GM12872 (cell line): ENCODE results near the gene C3.

Experiments used
- TF ChIP-seq, protein P1 (sequence below): IDR thresholded peaks from 3 replicates; pipeline ENCODE4 v1.5.1; 2011; ENCODE audit warnings: low read depth, mild to moderate bottlenecking, low read length, moderate library complexity; ENCODE audit not compliant: insufficient read depth

The C3 gene

DNA sequence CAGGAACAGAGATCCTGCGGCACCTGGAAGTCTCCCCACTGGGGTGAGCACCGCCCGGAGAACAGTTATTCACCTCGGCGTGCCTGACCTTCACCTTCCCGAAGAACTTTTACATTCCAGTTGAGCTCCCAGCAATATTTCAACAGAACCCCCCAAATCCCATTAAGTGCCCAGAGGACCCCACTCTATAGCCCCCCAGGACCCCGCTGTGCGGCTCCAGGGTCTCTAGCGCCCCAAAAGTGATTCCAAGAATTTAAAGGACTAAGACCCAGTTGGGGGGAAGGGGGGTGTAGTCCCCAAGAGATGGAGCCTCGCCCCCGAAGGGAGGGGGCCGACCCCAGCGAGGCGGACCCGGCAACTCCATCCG is 16.4 kb upstream of the C3 start:
- TF ChIP-seq, protein P1, sequence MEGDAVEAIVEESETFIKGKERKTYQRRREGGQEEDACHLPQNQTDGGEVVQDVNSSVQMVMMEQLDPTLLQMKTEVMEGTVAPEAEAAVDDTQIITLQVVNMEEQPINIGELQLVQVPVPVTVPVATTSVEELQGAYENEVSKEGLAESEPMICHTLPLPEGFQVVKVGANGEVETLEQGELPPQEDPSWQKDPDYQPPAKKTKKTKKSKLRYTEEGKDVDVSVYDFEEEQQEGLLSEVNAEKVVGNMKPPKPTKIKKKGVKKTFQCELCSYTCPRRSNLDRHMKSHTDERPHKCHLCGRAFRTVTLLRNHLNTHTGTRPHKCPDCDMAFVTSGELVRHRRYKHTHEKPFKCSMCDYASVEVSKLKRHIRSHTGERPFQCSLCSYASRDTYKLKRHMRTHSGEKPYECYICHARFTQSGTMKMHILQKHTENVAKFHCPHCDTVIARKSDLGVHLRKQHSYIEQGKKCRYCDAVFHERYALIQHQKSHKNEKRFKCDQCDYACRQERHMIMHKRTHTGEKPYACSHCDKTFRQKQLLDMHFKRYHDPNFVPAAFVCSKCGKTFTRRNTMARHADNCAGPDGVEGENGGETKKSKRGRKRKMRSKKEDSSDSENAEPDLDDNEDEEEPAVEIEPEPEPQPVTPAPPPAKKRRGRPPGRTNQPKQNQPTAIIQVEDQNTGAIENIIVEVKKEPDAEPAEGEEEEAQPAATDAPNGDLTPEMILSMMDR: no peak

DNA sequence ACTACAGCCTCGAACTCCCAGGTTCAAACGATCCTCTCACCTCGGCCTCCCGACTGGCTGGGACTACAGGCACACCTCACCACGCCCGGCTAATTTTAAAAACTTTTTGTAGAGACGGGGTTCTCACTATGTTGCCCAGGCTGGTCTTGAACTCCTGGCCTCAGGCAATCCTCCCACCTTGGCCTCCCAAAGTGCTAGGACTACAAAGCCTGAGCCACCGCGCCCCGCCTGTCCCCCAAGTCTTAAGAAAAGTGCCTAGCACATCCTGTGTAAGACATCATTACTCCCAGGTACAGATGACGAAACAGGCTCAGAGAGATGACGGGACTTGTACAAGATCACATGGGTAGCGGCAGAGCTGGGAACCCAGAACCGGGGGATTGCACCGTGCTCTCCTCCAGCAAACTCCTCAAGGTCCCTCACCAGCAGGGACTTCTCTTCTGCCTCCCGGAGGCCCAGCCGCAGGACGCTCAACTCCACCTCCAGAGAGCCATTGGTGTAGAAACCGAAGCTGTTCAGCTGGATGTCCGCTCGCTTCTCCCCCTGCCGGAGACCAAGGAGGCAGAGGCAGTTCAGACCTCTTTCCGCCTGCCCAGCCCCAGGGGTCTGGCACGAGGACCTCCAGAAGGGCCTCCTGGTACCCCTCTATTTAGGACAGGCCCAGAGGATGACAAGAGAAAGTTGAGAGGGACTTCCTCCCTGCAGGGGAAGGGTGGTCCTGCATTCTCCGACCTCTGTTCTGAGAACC is 15.9 kb upstream of the C3 start:
- TF ChIP-seq, protein P1: peak; percentile 82

DNA sequence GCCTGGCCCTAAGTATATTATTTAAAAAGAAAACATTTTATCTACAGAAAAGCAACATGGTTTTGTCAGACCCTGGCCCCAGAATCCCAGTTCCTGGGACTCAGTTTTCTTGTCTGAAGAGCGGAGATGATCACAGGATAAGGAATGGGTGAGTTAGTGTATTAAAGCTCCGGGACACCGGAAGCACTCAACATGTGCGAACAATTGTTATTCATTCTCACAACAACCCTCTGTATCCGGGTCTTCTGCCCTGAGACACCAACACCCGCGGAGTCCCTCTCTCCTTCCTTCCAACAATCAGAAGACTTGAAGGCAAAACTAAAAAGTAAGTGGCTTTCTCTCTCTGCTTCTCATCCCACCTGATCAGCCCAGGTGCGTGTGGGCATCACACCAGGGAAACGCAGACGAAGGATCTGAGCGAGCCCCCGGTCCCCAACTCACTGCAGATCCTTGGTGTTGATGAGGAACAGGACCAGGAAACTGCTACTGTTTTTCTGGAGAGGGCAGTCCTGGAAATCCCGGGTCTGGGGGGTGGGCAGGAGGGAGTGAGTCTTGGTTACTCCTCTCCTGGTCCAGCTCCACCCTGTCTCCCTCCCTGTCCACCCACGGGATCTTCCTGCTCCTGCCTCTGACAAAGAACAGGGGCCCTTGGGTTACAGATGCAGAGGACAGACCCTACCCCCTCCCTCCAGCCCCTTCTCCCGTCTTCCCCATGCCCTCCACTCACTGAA is 14.9 kb upstream of the C3 start:
- TF ChIP-seq, protein P1: no peak

DNA sequence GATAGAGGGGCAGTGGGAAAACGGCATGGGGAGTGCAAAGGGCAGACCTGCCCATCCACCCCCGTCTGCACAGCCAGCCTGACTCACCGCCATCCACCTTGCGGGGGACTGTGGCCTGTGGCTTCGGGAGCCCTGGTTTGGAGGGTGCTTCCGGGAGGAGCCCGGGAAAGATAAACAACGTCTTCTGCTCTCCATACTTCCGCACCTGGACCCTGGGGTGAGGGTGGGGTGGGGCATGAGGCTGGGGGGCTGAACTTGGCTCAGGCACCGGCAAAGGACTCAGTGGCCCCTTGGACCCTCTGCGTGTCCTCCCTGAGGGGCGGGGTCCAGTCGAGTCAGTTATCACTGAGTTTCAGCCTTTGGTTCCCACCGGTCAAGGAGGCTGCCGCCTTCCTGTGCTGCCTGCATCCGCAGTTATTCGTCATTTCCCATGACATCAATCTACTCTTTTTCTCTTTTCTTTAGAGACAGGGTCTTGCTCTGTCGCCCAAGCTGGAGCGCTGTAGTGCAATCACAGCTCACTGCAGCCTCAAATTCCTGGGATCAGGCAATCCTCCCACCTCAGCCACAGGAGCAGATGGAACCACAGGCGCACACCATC is 13.7 kb upstream of the C3 start:
- TF ChIP-seq, protein P1: no peak

DNA sequence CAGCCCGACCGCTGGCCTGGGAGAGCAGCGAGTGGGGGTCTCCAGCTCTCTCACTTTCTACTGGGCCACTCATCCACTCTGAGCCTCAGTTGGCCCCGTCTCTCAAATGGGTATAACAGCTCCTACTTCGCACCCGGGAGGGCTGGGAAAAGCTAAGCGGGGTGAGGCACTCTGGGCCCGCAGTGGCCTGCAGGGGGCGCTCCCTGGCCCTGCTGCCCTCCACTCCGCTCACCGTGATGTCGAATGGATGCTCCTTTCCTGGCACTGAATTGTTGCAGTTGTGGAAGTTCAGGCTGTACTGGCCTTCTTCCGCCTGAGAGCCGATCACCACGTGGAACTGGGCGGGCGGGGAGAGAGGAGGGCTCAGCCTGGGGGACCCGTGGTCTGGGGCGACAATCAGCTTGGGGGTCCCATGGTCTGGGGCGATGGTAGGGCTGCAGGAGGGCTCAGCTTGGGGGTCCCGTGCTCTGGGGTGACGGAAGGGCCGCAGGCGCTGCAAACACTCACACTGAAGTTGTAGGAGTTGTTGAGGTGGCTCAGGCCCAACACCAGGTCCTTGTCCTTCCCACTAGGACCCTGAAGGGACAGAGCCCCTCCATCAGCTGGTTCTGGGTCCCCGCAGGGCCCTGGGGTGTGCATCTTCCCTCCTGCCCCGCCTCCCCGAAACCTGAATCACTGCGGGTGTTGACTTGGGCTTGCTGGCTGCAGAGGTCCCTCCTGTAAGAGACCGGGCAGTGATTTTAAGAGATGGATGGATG is 13.1 kb upstream of the C3 start:
- TF ChIP-seq, protein P1: peak; percentile 44

DNA sequence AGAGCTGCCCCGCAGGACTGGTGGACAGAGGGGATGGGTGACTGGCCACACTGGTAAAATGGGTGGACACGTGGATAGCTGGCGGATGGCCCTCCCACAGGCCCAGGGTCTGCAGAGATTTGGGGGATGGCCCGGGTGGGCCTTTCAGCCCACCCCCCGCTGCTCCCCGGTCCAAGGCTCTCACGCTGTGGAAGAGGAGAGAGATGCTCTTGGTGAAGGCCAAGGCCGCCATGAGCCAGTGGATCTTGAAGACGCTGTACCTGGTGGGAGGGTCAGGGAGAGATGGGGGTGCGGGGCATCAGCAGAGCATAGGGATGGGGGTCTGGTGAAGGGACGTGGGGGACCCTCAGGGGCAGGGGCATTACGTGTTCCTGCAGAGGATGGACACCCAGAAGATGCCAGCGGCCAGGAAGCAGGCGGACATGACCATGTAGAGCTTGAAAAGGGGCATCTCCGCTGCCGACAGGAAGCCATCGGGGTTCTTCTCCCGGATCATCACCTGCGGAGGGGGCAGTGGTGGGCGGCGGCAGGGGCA is 12.4 kb upstream of the C3 start:
- TF ChIP-seq, protein P1: no peak

DNA sequence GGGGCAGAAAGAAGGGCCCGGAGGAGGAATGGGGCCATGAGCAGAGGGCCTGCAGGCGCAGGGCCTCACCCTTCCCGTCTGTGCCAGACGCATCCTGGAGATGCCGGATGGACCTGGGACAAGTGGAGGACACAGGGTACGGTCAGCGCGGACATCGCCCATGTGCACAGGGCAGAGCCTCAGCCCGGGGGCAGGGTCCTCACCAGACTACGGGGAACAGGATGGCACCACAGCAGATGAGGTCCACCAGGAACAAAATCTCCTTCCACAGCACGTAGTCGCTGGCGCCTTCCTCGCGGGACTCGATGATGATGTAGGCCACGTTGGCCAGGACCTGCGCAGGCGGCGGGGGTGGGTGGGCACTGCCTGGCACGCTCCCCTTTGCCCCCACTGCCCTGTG is 11.4 kb upstream of the C3 start:
- TF ChIP-seq, protein P1: no peak
